ENCODE measurements around the gene IPCEF1. TPM values are rescaled to one million over a fixed set of nuclear protein-coding genes. Genes with fewer than 3 reads are reported as not detected.
A peak's percentile ranks its signal among the peaks of the same experiment; 100 is the strongest.

IPCEF1 gene
- total RNA-seq, 1 experiment from 2014 or later, result 1.9 TPM

- H3K27me3 ChIP-seq (replicated peaks; ENCODE audit: control insufficient read depth, insufficient read depth, low read length), result no peaks in the 10 kb centered on the region
- H3K9me3 Mint-ChIP-seq (ENCODE audit: unreplicated experiment), result no peaks in the 10 kb centered on the region
- peaks cover 9% of the 10 kb centered on the region for H3K36me3 Mint-ChIP-seq (ENCODE audit: insufficient read depth, unreplicated experiment)
- H3K4me3 Mint-ChIP-seq (ENCODE audit: unreplicated experiment), result no peak overlapping the region
- CTCF ChIA-PET, result no interaction called here
- H3K4me1 ChIP-seq, result peaks cover 53% of the 10 kb centered on the region
- no peaks in the 10 kb centered on the region for H3K27me3 Mint-ChIP-seq (ENCODE audit: insufficient read depth, unreplicated experiment)
- DNase-seq, result peak; percentile 70 to 77
- intact Hi-C loops (cut with micrococcal nuclease; ENCODE audit: unreplicated experiment), result loop anchor here (1.0 kb wide), 2 partner anchors 11 to 58 kb away; no protein-coding TSS in a partner anchor
- POLR2A ChIA-PET, result no interaction called here
- H3K4me1 Mint-ChIP-seq (ENCODE audit: low read depth, unreplicated experiment), result peaks cover 42% of the 10 kb centered on the region
- H3K9me3 ChIP-seq, result no peaks in the 10 kb centered on the region
- no peak overlapping the region for H3K4me3 ChIP-seq (ENCODE audit: low read depth, low read length)
- BruUV-seq (replicated peaks), result no TSS peak
- TF ChIP-seq CTCF (IDR thresholded peaks at IDR 0.05; ENCODE audit: insufficient read depth in 1 of 2, low read depth in 1 of 2, low read length in 1 of 2, severe bottlenecking in 1 of 2, unreplicated experiment in 1 of 2), result no peak
- peak overlapping the region; percentile 18 for H3K27ac Mint-ChIP-seq (ENCODE audit: unreplicated experiment)
- H3K36me3 ChIP-seq (ENCODE audit: control insufficient read depth, insufficient read depth, low read length), result no peaks in the 10 kb centered on the region
These were observed 26.1 kb upstream of the IPCEF1 start for GRCh38 chr6:154382740-154383139.

GRCh38 chr6:154381548-154381947, 24.9 kb upstream of the IPCEF1 start:
- H3K27me3 Mint-ChIP-seq (ENCODE audit: insufficient read depth, unreplicated experiment), result no peaks in the 10 kb centered on the region
- TF ChIP-seq CTCF (IDR thresholded peaks at IDR 0.05; ENCODE audit: insufficient read depth in 1 of 2, low read depth in 1 of 2, low read length in 1 of 2, severe bottlenecking in 1 of 2, unreplicated experiment in 1 of 2), result no peak
- peaks cover 45% of the 10 kb centered on the region for H3K4me1 ChIP-seq
- H3K9me3 ChIP-seq, result no peaks in the 10 kb centered on the region
- no peaks in the 10 kb centered on the region for H3K9me3 Mint-ChIP-seq (ENCODE audit: unreplicated experiment)
- no peak for DNase-seq
- H3K4me3 ChIP-seq (ENCODE audit: low read depth, low read length), result no peak overlapping the region
- POLR2A ChIA-PET, result no interaction called here
- CTCF ChIA-PET, result no interaction called here
- H3K4me1 Mint-ChIP-seq (ENCODE audit: low read depth, unreplicated experiment), result peaks cover 38% of the 10 kb centered on the region
- H3K27ac Mint-ChIP-seq (ENCODE audit: unreplicated experiment), result peak overlapping the region; percentile 18
- BruUV-seq (replicated peaks), result no TSS peak
- intact Hi-C loops (cut with micrococcal nuclease; ENCODE audit: unreplicated experiment), result no loop called here
- no peaks in the 10 kb centered on the region for H3K27me3 ChIP-seq (replicated peaks; ENCODE audit: control insufficient read depth, insufficient read depth, low read length)
- H3K4me3 Mint-ChIP-seq (ENCODE audit: unreplicated experiment), result no peak overlapping the region
- H3K36me3 ChIP-seq (ENCODE audit: control insufficient read depth, insufficient read depth, low read length), result no peaks in the 10 kb centered on the region
- H3K36me3 Mint-ChIP-seq (ENCODE audit: insufficient read depth, unreplicated experiment), result peaks cover 4% of the 10 kb centered on the region

- no peak for DNase-seq
- Histone ChIP-seq H3K4me3 (ENCODE audit: low read depth, low read length) (no peak overlapping the region), H3K9me3 (no peaks in the 10 kb centered on the region), H3K36me3 (ENCODE audit: control insufficient read depth, insufficient read depth, low read length) (no peaks in the 10 kb centered on the region), H3K4me1 (peaks cover 40% of the 10 kb centered on the region), H3K27me3 (replicated peaks; ENCODE audit: control insufficient read depth, insufficient read depth, low read length) (no peaks in the 10 kb centered on the region)
- Mint-ChIP-seq H3K9me3 (ENCODE audit: unreplicated experiment) (no peaks in the 10 kb centered on the region), H3K4me1 (ENCODE audit: low read depth, unreplicated experiment) (peaks cover 34% of the 10 kb centered on the region), H3K27ac (ENCODE audit: unreplicated experiment) (peak overlapping the region; percentile 50), H3K4me3 (ENCODE audit: unreplicated experiment) (no peak overlapping the region), H3K27me3 (ENCODE audit: insufficient read depth, unreplicated experiment) (no peaks in the 10 kb centered on the region), H3K36me3 (ENCODE audit: insufficient read depth, unreplicated experiment) (peaks cover 4% of the 10 kb centered on the region)
- CTCF ChIA-PET, result no interaction called here
- POLR2A ChIA-PET, result no interaction called here
- intact Hi-C loops (cut with micrococcal nuclease; ENCODE audit: unreplicated experiment), result no loop called here
- BruUV-seq (replicated peaks), result no TSS peak
- TF ChIP-seq CTCF (IDR thresholded peaks at IDR 0.05; ENCODE audit: insufficient read depth in 1 of 2, low read depth in 1 of 2, low read length in 1 of 2, severe bottlenecking in 1 of 2, unreplicated experiment in 1 of 2), result no peak
These were observed 24.1 kb upstream of the IPCEF1 start for GRCh38 chr6:154380741-154381140.
